NCI-H146 treated with DMSO at 0.1 percent for 48 hours (cell line): Measurements from ENCODE around the gene C5orf15.
A peak's percentile ranks its signal among the peaks of the same experiment; 100 is the strongest.

Experiments used
- DNase-seq: peaks from one replicate; lab custom pipeline; 2025; ENCODE audit not compliant: unreplicated experiment; lab: John Stamatoyannopoulos, UW

C5orf15 gene

GRCh38 chr5:133968204-133968980, at the start of gene C5orf15:
Gene C5orf15, minus strand, starts transcription at chr5:133968625. Its CDS starts 41 bp downstream, at chr5:133968584.
- peak; percentile 80 for DNase-seq

GRCh38 chr5:134008266-134008749, 39.9 kb upstream of the C5orf15 start:
- DNase-seq, result no peak

GRCh38 chr5:134007581-134008265, 39.3 kb upstream of the C5orf15 start:
- peak; percentile 2 for DNase-seq

- DNase-seq, result no peak
Observed at GRCh38 chr5:134006115-134006514, 37.7 kb upstream of the C5orf15 start.

GRCh38 chr5:134005417-134006061, 37.1 kb upstream of the C5orf15 start:
- no peak for DNase-seq

GRCh38 chr5:134004626-134005416, 36.4 kb upstream of the C5orf15 start, which contains the start of gene VDAC1:
Gene VDAC1, minus strand, starts transcription at chr5:134004975. Its CDS starts 11,963 bp downstream, at chr5:133993012.
- DNase-seq, result peak; percentile 58

GRCh38 chr5:134003817-134004625, 35.6 kb upstream of the C5orf15 start:
- no peak for DNase-seq

GRCh38 chr5:134003064-134003816, 34.8 kb upstream of the C5orf15 start:
- no peak for DNase-seq

- DNase-seq, result no peak
Observed at GRCh38 chr5:134001938-134002731, 33.7 kb upstream of the C5orf15 start.

GRCh38 chr5:134000696-134001453, 32.5 kb upstream of the C5orf15 start:
- no peak for DNase-seq

GRCh38 chr5:134000091-134000511, 31.7 kb upstream of the C5orf15 start:
- no peak for DNase-seq

GRCh38 chr5:133998807-133999206, 30.4 kb upstream of the C5orf15 start:
- DNase-seq, result no peak

- DNase-seq, result no peak
Observed at GRCh38 chr5:133998042-133998441, 29.6 kb upstream of the C5orf15 start.

GRCh38 chr5:133996683-133997252, 28.3 kb upstream of the C5orf15 start:
- DNase-seq, result no peak

GRCh38 chr5:133995883-133996563, 27.6 kb upstream of the C5orf15 start:
- DNase-seq, result no peak

- DNase-seq, result no peak
Observed at GRCh38 chr5:133995341-133995740, 26.9 kb upstream of the C5orf15 start.

- DNase-seq, result no peak
Observed at GRCh38 chr5:133994990-133995333, 26.5 kb upstream of the C5orf15 start.
